Breast epithelium (tissue), 4 donors: ENCODE results near the gene GSG1L2. TPM values are rescaled to one million over a fixed set of nuclear protein-coding genes. Genes with fewer than 3 reads are reported as not detected.

Source experiments
- DNase-seq, 2 donors: peaks; one replicate each; pipeline ENCODE4 v3.0.0-alpha.2; 2019; ENCODE audit warnings: low spot score in 2 of 2
- H3K27ac ChIP-seq, 2 donors: fragments of 200-600 bp; sonication (generic) in 1 of 2; one replicate each; pipeline ENCODE4 v1.5.1; 2016 to 2019; ENCODE audit warnings: mild to moderate bottlenecking in 1 of 2
- H3K27me3 ChIP-seq, 2 donors: fragments of 200-600 bp; sonication (generic) in 1 of 2; one replicate each; pipeline versions ENCODE4 v1.5.1 to v1.6.0; 2017 to 2019; ENCODE audit warnings: control low read depth in 1 of 2, mild to moderate bottlenecking in 1 of 2
- H3K36me3 ChIP-seq: fragments of 200-600 bp; one replicate; pipeline ENCODE4 v1.5.1; 2019
- H3K4me1 ChIP-seq, 2 donors: fragments of 200-600 bp; sonication (generic); one replicate each; pipeline ENCODE4 v1.5.1; 2016 to 2019; ENCODE audit warnings: control low read depth in 1 of 2
- H3K4me3 ChIP-seq, 3 donors: fragments of 200-600 bp; sonication (generic); 1 replicate in 2 of 3; 2 replicates in 1 of 3; pipeline ENCODE4 v1.5.1; 2016 to 2019; ENCODE audit warnings: mild to moderate bottlenecking in 3 of 3, moderate library complexity in 2 of 3
- H3K9me3 ChIP-seq, 2 donors: fragments of 200-600 bp; sonication (generic) in 1 of 2; one replicate each; pipeline ENCODE4 v1.5.1; 2016 to 2019; ENCODE audit warnings: control low read depth in 1 of 2
- POLR2A ChIP-seq: fragments of 450-650 bp; IDR thresholded peaks from one replicate; pipeline ENCODE4 v1.6.1; 2016; ENCODE audit warnings: antibody characterized with exemption, mild to moderate bottlenecking, moderate library complexity
- POLR2AphosphoS5 ChIP-seq, 3 donors: sonication (generic); formaldehyde crosslinking; IDR thresholded peaks; one replicate each; pipeline ENCODE4 v1.6.1; 2017; ENCODE audit warnings: antibody characterized with exemption in 3 of 3
- intact Hi-C: fragments of 100-400 bp; cut with DNase I; formaldehyde crosslinking; loops from one replicate; pipeline ENCODE4 v1.15.1; 2023; ENCODE audit warnings: low total_unique reads
- total RNA-seq, 3 donors: library from RNA; depleted of rRNA; stranded (reverse); fragments of >200 nt; gene quantifications; one replicate each; pipeline ENCODE4 v1.1.0, GENCODE V29; 2016
- TF ChIP-seq, protein P1 (sequence below), 3 donors: fragments of 450-650 bp; IDR thresholded peaks; one replicate each; pipeline ENCODE4 v1.5.1; 2016 to 2017; ENCODE audit warnings: antibody characterized with exemption in 3 of 3, mild to moderate bottlenecking in 3 of 3, moderate library complexity in 3 of 3

The GSG1L2 gene
- total RNA-seq, 3 donors from 2014 or later: not detected

DNA sequence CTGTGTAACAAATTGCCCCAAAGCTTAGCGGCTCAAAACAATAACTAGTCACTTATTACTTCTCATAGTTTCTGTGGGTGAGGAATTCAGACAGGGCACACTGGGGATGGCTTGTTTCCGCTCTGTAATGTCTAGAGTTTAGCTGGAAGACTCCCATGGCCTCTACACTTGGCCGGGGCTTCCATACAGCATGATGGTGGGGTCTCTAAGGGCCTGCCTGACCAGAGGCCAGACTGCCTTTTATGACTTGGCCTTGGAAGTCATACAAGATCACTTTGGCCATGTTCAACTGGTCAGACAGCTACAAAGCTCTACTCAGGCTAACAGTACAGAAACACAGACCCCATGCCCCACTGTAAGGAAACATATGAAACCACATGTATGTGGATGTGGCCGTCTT, 12.0 kb upstream of the GSG1L2 start:
- Histone ChIP-seq H3K9me3 (no peaks in the 10 kb centered on the region), H3K27ac (no peak overlapping the region), H3K36me3 (no peaks in the 10 kb centered on the region), H3K4me3 (no peak overlapping the region), H3K4me1 (no peaks in the 10 kb centered on the region), H3K27me3 (no peaks in the 10 kb centered on the region)
- TF ChIP-seq POLR2AphosphoS5 (IDR thresholded peaks at IDR 0.05): no peak
- TF ChIP-seq POLR2A: no peak
- TF ChIP-seq, protein P1, sequence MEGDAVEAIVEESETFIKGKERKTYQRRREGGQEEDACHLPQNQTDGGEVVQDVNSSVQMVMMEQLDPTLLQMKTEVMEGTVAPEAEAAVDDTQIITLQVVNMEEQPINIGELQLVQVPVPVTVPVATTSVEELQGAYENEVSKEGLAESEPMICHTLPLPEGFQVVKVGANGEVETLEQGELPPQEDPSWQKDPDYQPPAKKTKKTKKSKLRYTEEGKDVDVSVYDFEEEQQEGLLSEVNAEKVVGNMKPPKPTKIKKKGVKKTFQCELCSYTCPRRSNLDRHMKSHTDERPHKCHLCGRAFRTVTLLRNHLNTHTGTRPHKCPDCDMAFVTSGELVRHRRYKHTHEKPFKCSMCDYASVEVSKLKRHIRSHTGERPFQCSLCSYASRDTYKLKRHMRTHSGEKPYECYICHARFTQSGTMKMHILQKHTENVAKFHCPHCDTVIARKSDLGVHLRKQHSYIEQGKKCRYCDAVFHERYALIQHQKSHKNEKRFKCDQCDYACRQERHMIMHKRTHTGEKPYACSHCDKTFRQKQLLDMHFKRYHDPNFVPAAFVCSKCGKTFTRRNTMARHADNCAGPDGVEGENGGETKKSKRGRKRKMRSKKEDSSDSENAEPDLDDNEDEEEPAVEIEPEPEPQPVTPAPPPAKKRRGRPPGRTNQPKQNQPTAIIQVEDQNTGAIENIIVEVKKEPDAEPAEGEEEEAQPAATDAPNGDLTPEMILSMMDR (IDR thresholded peaks at IDR 0.05): no peak
- intact Hi-C loops: no loop called here
- no peak for DNase-seq

- Histone ChIP-seq H3K27me3 (no peaks in the 10 kb centered on the region), H3K4me3 (no peak overlapping the region), H3K4me1 (no peaks in the 10 kb centered on the region), H3K27ac (no peak overlapping the region), H3K36me3 (no peaks in the 10 kb centered on the region), H3K9me3 (no peaks in the 10 kb centered on the region)
- no peak for DNase-seq
- intact Hi-C loops: no loop called here
- TF ChIP-seq POLR2A: no peak
- TF ChIP-seq, protein P1 (IDR thresholded peaks at IDR 0.05): no peak
- TF ChIP-seq POLR2AphosphoS5 (IDR thresholded peaks at IDR 0.05): no peak
These were observed 8.8 kb upstream of the GSG1L2 start for GRCh38 chr17:9830711-9831110.

DNA sequence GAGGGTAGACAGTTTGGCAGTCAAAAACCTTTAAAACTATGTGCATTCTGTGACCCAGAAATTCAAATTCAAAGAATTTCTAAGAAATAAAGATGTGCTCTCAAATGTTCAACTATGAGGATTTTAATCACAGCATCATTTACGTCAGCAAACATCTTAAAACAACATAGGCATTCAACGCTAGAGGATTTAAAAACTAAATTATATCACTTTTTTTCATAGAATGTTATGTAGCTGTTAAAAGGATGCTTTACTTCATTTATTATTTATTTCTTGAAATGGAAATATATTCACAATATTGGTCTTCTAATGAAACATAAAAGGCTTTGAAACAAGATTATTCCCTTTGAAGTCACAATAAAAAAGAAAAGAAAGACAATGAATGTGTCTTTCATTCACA, 7.5 kb upstream of the GSG1L2 start:
- no peak overlapping the region for H3K4me3 ChIP-seq
- no peak for TF ChIP-seq POLR2AphosphoS5 (IDR thresholded peaks at IDR 0.05)
- TF ChIP-seq, protein P1 (IDR thresholded peaks at IDR 0.05): no peak
- no peak for TF ChIP-seq POLR2A
- DNase-seq: no peak
- intact Hi-C loops: no loop called here
- H3K4me1 ChIP-seq: no peaks in the 10 kb centered on the region
- H3K27ac ChIP-seq: no peak overlapping the region
- no peaks in the 10 kb centered on the region for H3K27me3 ChIP-seq
- no peaks in the 10 kb centered on the region for H3K9me3 ChIP-seq
- no peaks in the 10 kb centered on the region for H3K36me3 ChIP-seq

DNA sequence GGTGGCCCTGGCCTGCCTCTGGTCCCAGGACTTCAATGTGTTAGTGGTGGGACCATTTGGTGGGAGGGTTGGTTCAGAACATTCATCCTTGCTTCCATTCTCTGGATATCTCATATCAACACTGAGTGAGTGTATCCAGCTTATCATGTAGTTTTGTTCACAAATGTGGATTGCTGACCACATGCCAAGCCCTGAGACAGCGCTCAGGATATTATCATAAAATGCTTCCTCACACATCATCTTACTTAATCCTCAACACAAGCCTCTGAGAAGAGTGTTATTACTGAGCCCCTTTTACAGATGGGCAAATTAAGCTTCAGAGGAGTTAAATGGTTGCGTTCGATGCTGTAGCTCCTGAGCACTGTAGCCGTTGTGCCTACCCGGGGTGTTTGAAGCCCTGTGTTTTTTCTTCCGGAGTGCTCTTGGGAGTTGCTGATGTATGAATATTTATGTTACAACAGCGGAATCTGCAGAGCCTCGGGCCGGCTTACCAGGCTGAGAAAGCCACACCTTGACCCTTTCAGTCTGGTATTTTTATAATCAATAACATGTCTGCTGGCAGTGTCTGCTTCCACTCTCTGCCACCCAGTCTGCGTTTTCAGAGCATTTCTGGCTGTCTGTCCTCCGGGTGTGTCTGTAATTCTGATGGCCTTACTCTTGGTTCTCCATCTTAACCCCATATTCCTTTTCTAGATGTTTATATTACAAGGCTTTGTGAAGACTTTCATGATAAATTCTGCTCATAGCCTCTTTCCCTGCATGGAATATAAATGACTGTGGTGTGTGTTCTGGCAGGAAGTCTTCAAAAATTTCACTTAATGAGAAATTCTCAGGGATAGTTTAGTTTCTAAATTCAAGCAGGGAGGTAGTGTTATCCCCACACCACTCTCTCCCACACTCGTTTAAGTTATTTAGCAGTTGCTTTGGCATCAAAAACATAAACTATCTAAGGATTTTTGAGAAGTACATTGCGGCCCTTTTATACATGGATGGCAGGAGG, 6.7 kb upstream of the GSG1L2 start:
- TF ChIP-seq POLR2AphosphoS5 (IDR thresholded peaks at IDR 0.05) (no peak), POLR2A (no peak)
- TF ChIP-seq, protein P1 (IDR thresholded peaks at IDR 0.05): no peak
- Histone ChIP-seq H3K27me3 (no peaks in the 10 kb centered on the region), H3K36me3 (no peaks in the 10 kb centered on the region), H3K4me3 (no peak overlapping the region), H3K4me1 (no peaks in the 10 kb centered on the region), H3K27ac (no peak overlapping the region), H3K9me3 (no peaks in the 10 kb centered on the region)
- no peak for DNase-seq
- intact Hi-C loops: no loop called here

GRCh38 chr17:9825641-9826150, 3.8 kb upstream of the GSG1L2 start, which contains the start of gene GLP2R:
GLP2R (plus strand) TSS chr17:9825924; CDS start chr17:9826064, 140 bp downstream.
- DNase-seq: no peak
- intact Hi-C loops: no loop called here
- H3K27me3 ChIP-seq: no peaks in the 10 kb centered on the region
- TF ChIP-seq, protein P1 (IDR thresholded peaks at IDR 0.05): no peak
- no peak for TF ChIP-seq POLR2A
- no peak for TF ChIP-seq POLR2AphosphoS5 (IDR thresholded peaks at IDR 0.05)
- H3K4me1 ChIP-seq: no peaks in the 10 kb centered on the region
- no peaks in the 10 kb centered on the region for H3K9me3 ChIP-seq
- no peak within 1 kb of the TSS for H3K27ac ChIP-seq
- H3K36me3 ChIP-seq: no peaks in the 10 kb centered on the region
- no peak within 1 kb of the TSS for H3K4me3 ChIP-seq
